Measurements from ENCODE around the gene MYL9. TPM values are rescaled to one million over a fixed set of nuclear protein-coding genes. Genes with fewer than 3 reads are reported as not detected.

The MYL9 gene
- total RNA-seq = 1,923 TPM
- long read RNA-seq, transcript MYL9-201 (4 exons, 2,821 nt) = major isoform, 315 of 382 reads
- long read RNA-seq, partial matches to known transcripts = 48 of 382 reads
- long read RNA-seq, other reads (novel, unspliced or antisense) = 15 of 382 reads

DNA sequence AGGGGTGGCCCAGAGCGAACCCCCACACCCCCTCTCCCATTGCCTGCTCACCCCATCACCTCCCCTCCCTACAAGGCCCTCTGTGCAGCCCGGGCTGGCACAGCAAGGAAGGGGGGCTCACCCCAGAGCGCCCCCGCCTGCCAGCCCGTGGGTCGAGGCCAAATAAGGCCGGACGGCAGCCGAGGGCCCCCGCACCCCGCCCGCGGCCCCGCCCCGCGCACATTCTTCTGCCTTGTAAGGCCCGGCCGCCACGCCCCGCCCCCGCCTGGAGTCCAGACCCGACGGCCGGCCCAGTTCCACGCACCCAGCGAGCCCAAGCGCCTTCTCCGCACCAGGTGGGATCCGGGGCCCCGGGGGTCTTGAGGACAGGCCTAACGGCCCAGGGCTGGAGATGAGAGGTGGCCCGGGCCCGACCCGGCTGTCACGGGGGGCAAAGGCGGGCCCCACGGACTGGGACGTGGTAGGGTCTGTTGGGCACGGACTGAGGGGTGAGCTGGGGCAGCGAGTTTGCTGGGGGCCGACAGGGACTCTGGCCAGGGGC is at the start of gene MYL9:
Gene MYL9, plus strand, starts transcription at position 293 of the 541 bp plus-strand sequence. CDS start 3,366 bp downstream, outside the sequence.
- intact Hi-C loops (cut with DNase I) = loop anchor here (2.0 to 10.0 kb wide), 4 partner anchors 44 to 214 kb away; partner anchors contain the start of gene RAB5IF
- peak; percentile 97 for DNase-seq (ENCODE audit: missing footprints)
- peak; percentile 91 for ATAC-seq

DNA sequence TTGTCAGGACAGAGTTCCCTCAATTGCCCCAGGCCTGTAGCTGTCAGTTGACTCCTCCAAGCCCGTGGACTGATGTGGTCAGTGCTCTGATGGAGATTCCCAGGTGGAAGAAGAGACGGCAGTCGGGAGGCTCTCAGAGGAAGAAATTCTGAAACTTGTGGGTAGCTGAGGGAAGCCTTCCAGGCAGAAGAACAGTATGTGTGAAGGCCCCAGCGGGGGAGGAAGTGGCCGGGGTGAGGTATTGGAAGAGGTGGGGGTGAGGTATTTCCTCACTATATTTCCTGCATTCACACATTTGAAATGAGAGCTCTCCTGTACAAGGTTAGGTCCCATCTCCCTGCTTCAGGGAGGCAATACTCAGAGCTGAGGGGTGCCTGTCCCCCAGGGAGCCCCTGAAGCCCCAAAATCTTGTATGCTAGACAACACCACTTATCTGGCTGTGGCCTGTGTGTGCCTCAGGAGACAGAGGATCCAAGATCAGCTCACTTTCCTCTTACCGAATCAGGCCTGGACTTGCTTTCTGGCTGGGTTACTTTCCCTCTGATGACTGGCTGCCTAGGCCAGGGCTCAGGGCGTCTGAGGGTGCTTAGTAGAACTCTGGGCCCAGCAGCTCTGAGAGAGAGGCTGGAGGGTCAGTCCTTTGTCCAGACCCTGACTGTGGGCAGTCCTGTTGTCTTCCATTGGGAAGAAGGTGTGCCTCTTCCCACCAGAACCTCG is 49.3 kb upstream of the MYL9 start:
- intact Hi-C loops (cut with DNase I) = no loop called here
- ATAC-seq (no peak), DNase-seq (ENCODE audit: missing footprints) (peak; percentile 83)

DNA sequence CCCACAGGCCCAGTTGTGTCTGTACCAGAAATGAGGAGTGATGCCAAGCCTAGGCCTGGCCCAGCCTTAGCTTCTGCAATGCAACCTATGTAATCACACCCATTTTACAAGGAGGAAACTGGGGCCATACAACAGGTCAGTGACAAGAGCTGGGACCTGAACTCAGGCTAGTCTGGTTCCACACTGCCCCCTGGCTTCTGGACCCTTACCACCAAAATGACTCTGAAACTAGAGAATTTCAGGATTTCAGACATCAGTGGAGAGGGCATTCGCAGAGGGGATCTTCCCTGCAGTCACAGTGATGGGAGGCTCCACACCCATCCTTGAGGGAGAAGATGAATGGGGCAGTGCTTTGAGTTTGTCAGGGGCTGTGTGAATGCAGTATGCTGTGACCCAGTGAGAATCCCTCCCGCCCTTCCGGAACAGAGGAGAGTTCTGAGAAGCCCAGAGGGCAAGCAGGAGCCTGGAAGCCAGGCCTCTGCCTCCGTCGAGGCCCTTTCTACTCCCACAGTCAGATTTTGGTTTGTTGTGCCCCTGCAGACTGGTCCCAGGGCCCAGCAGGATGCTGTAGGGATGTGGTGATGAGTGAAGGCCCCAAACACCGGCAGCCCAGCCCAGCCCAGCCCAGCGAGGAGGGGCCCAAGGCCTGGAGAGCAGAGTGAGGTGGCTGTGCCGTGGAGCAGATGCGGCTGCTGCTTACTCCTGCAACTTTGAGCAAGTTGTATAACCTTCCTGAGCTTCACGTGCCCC is 48.1 kb upstream of the MYL9 start:
- peak; percentile 17 for ATAC-seq
- intact Hi-C loops (cut with DNase I) = no loop called here
- DNase-seq (ENCODE audit: missing footprints) = no peak

DNA sequence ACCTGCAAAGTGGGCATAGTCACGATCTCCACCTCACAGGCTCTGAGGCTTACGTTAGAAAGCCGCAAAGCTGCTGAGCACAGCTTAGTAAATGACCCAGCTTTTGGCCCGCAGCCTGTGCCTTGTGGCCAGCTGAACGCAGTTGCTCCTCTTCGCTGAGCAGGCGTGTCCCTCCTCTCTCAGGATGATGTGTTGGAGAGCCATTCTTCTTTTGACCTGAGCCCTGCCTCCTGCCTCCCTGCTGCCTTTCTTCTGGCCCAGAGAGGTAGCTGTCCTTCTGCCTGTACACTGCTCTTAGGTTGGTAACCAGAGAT is 47.6 kb upstream of the MYL9 start:
- ATAC-seq (peak; percentile 49), DNase-seq (ENCODE audit: missing footprints) (peak; percentile 82)
- intact Hi-C loops (cut with DNase I) = no loop called here

DNA sequence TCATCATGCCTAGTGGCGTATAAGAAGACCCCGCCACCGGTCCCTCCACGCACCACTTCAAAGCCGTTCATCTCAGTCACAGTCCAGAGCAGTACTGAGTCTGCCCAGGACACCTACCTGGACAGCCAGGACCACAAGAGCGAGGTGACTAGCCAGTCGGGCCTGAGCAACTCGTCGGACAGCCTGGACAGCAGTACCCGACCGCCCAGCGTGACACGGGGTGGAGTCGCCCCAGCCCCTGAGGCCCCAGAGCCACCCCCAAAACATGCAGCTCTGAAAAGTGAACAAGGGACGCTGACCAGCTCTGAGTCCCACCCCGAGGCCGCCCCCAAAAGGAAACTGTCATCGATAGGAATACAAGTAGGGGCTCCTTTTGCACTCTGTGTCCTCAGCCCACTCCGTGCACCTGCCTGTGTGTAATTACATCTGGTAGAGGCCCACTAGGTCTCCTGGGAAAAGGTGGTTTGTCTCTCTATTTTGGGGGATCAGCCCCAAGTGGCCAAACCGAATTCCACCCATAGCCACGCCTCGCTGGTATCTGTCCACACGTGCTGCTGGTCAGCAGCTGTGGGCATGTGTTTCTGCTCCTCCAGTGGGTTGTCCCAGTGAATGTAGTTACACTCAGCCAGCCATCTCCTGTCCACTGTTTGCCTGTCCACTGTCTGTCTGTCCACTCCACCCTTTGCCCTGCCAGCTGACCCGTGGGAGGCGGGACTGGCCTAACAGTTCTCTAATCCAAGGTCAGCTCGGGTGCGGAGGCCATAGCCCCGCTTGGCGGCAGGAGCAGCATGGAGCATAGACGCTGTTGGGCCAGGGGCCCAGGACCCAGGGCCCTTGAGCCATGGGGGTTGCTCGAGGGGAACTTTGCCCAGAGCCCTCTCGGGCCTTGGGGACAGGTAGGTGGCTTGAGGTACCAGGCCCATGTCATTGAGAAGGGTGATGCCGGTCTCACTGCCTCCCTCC is 44.3 kb upstream of the MYL9 start:
- DNase-seq (ENCODE audit: missing footprints) (no peak), ATAC-seq (no peak)
- intact Hi-C loops (cut with DNase I) = loop anchor here (5.0 kb wide), 2 partner anchors 35 to 45 kb away; partner anchors contain the start of gene MYL9

DNA sequence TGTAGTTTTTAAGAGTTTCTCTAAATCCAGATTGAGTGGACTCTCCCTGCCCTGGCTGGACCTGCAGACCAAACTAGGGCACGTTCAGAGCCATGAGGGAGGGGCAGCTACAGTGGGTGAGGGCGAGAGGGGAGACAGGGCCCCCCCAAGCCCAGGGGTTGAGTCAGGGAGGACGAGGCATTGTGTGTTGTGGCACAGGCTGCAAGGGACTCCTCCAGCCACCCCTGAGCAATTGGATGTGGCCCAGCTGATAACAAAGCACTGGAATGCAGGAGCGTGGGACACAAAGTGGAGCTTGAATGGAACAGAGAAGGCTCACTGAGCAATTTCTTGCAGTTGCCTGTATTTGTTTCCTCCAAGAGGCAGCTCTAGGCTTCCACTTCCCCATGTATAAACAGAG is 43.5 kb upstream of the MYL9 start:
- DNase-seq (ENCODE audit: missing footprints) (no peak), ATAC-seq (peak; percentile 79)
- intact Hi-C loops (cut with DNase I) = loop anchor here (2.0 to 5.0 kb wide), 3 partner anchors 15 to 44 kb away; partner anchors contain the start of gene MYL9

DNA sequence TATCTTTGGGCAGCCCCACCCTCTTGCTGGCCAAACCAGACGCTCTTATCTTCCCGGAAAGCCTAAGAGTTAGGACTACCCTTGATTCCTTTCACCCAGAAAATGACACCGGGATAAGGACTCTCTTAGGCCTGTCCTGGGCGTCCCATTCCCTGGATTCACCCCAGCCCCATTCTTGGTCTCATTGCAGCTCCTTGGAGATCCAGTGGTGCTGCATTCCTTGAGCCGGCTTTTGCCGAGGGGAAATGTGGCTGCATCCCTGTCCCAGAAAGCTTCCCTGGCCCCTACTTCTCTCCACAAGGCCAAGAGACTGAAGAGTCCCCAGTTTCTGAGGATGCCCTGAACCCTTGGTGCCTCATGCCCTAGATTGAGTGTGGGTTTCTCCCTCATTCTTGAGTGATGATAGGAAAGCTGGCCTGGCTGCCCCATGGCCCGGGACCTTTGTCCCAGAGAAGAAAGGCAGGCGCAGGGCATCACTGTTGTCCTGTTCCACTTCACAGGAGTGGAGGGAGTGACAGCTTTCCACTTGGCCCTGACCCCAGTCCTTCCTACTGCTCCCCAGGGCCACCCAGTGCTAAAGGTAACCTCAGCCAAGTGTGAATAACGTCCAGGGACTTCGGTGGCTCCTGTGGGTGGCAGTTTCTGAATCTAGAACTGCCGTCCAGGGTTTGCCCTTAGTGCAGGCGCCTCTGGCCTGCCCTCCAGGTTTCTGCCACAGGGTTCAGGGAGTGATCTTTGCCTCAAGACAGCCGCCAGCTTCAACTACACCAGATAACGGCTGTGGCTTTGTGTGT is 42.7 kb upstream of the MYL9 start:
- DNase-seq (ENCODE audit: missing footprints) (peak; percentile 77), ATAC-seq (peak; percentile 93)
- intact Hi-C loops (cut with DNase I) = loop anchor here (2.0 to 5.0 kb wide), 3 partner anchors 16 to 44 kb away; partner anchors contain the start of gene MYL9

DNA sequence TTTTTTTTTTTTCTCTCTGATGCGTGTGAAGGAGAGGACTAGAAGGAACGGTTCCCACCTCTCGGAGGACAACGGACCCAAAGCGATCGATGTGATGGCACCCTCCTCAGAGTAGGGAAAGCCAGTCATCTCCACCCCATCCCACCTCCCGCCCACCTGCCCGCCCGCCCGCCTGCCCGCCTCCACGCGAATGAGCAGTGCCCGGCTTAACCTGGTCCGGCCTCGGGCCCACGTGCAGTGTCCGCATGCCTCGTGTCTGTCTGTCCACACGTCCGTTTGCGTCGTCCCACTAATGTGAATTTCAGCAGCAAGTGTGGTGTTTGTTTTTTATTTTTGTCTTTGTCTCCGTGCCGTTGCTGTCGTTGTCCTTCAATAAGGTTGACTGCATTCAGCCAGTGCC is 42.1 kb upstream of the MYL9 start:
- intact Hi-C loops (cut with DNase I) = loop anchor here (2.0 to 5.0 kb wide), 3 partner anchors 16 to 43 kb away; partner anchors contain the start of gene MYL9
- DNase-seq (ENCODE audit: missing footprints) (no peak), ATAC-seq (no peak)

DNA sequence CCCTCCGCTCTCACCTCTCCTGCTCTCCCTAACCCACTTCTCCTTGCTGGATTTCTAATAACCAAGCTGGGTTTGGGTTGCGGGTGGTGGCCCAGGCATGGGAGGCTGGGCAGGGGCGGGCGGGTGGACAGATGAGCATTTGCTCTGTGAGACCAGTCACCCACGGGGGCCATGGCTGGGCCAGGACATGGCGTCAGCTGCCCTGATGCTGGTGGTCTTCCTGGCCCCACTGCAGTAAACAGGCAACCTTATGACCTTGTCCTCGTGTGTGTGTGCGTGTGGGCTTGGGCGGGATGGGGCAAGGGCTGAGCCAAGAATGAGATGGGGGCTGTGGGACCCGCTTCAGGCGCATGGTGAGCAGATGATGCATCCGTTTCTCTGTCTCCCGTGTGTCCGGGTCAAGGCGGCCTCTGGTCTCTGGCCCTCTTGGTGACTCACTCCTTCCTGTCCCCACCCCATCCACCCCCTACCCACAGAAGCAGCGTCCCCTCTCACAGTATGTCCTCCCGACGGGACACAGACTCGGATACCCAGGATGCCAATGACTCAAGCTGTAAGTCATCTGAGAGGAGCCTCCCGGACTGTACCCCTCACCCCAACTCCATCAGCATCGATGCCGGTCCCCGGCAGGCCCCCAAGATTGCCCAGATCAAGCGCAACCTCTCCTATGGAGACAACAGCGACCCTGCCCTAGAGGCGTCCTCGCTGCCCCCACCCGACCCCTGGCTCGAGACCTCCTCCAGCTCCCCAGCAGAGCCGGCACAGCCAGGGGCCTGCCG is 41.4 kb upstream of the MYL9 start:
- ATAC-seq (no peak), DNase-seq (ENCODE audit: missing footprints) (no peak)
- intact Hi-C loops (cut with DNase I) = loop anchor here (2.0 to 5.0 kb wide), 3 partner anchors 17 to 42 kb away; partner anchors contain the start of gene MYL9

DNA sequence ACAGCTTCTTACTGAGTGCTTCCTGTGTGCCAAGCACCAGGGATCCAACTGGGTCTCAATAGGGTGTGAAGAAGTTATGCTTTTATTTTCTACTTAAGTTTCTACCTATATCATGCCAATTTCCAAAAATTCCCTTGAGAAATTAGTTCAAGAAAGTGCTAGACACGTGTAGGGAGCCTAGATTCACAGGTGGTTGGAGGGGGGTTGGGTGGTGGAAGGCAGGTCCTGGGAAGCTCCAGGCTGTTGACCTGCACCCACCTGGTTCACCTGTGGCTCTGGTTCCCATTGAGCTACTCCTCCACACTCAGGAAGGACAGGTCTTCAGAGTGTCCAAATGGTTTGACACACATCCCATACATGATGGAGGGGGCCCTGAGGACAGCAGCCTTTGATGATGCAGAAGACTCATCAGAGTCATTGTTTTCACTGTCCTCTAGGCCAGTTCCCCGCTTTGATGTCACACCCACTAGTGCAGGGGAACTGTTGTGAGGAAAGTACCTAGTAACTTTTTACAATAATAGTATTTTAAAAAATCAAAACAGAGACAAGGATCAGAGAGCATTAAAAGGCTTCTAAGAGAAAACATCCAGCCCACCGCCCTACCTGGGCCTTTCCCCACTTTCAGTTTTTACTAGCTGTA is 39.8 kb upstream of the MYL9 start:
- DNase-seq (ENCODE audit: missing footprints) = no peak
- intact Hi-C loops (cut with DNase I) = no loop called here
- ATAC-seq = no peak

DNA sequence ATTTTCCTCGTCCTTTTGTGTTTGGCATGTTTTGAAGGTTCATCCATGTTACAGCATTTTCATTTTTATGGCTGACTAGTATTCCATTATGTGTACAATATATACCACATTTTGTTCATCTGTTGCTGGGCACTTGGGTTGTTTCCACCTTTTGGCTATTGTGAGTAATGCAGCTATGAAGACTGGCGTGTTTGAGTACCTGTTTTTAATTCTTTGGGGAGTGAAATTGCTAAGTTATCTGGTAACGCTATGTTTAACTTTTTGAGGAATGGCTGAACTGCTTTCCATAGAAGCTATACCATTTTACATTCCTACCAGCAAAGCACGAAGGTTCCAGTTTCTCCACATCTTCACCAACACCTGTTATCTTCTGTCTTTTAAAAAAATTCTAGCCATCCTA is 37.0 kb upstream of the MYL9 start:
- no peak for ATAC-seq
- intact Hi-C loops (cut with DNase I) = no loop called here
- no peak for DNase-seq (ENCODE audit: missing footprints)

DNA sequence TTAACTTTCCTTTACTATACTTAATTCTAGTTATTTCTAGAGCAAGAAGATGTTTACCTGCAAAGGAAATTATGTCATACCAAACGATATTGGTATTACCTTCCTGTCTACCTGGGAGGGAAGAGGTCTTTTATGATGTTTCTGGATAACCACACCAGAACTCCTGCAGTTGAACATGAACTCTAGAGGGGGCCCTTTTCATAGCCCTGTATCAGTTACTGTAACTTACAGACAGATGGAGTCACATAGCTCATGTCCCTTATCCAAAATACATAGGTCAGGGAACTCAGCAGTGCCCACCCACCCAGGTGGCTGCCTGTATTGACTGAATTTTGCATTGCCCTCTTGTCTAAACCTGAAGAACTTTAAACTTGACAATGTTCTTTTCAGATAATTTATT is 35.1 kb upstream of the MYL9 start:
- ATAC-seq = no peak
- DNase-seq (ENCODE audit: missing footprints) = no peak
- intact Hi-C loops (cut with DNase I) = no loop called here

DNA sequence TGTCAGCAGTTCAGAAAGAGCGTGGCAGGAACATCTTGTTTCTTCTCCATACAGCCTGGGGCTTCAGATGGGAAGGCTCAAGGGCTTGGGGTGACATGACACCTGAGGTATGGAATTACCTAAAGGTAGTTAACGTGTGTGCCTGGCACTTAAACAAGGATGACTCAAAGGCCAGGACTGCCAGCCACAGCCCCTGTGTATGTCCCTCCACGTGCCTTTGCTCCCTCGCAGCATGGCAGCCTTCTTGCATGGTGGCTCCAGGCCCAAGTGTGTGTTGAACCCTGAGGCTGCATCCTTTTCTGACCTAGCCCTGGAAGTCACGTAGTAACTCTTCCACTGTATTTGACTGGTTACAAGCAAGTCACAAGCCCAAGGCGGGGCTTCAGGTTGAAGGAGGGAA is 33.6 kb upstream of the MYL9 start:
- intact Hi-C loops (cut with DNase I) = no loop called here
- ATAC-seq (no peak), DNase-seq (ENCODE audit: missing footprints) (no peak)

DNA sequence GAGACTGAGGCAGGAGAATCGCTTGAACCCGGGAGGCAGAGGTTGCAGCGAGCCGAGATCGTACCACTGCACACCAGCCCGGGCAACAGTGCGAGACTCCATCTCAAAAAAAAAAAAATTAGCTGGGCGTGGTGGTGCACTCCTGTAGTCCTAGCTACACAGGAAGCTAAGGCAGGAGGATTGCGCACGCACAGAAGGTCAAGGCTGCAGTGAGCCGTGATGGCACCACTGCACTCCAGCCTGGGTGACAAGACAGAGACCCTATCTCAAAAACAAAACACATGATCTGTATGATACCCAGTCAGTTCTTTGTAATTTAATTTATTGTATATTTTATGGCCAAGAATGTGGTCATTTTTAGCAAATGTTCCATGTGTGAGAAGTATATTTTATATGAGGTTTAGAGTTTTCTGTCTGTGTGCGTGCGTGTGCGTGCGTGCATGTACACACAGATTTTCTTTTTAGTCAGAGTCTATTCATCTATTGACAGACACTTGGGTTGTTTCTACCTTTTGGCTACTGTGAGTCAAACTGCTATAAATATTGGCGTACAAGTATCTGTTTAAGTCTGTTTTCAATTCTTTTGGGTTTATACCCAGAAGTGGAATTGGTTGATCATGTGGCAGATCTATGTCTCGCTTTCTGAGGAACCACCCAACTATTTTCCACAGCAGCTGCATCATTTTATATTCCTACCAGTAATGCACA is 22.2 kb upstream of the MYL9 start:
- ATAC-seq (no peak), DNase-seq (ENCODE audit: missing footprints) (no peak)
- intact Hi-C loops (cut with DNase I) = no loop called here

DNA sequence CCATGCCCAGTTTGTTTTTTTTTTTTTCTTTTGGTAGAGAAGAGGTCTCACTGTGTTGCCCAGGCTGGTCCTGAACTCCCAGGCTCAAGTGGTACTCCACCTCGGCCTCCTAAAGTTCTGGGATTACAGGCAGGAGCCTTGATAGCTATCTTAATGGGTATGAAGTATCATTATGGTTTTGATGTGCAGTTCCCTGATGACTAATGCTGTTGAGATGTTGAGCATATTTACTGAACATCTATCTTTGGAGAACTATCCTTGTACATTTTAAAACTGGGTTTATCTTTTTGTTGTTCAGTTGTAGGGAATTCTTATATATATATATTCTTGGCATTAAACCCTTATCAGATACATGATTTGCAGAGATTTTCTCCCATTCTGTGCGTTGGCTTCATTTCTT is 21.4 kb upstream of the MYL9 start:
- intact Hi-C loops (cut with DNase I) = no loop called here
- no peak for DNase-seq (ENCODE audit: missing footprints)
- ATAC-seq = no peak

DNA sequence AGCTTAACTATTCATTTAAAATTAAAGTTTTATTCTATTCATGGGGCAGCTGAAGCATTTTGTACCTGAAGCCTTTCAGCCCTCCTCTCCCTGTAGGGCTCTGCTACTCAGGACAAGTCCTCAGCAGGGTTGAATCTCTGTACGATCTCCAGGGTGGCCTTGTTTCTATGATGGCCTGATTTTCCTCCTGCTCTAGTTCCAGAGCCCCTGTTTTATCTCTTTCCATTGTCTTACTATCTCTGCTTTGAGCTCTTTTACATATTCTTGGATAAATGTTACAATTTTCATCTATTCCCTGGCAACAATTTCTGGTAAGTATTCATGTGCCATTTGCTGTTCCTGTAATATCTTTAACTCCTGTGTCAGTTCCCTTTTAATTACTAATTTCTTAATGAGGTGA is 19.8 kb upstream of the MYL9 start:
- intact Hi-C loops (cut with DNase I) = no loop called here
- DNase-seq (ENCODE audit: missing footprints) (no peak), ATAC-seq (no peak)
